ENCODE data around the gene C2CD4B.

Gene C2CD4B

GRCh38 chr15:62208367-62208766, 43.3 kb upstream of the C2CD4B start:
- TF ChIP-seq CTCF (IDR thresholded peaks at IDR 0.05; ENCODE audit: low read length, missing control alignments), result no peak
- H3K4me3 ChIP-seq (replicated peaks; ENCODE audit: low read depth, low read length), result no peak overlapping the region
- no peak for DNase-seq (ENCODE audit: low read depth)

- H3K4me3 ChIP-seq (replicated peaks; ENCODE audit: low read depth, low read length), result no peak overlapping the region
- no peak for DNase-seq (ENCODE audit: low read depth)
- no peak for TF ChIP-seq CTCF (IDR thresholded peaks at IDR 0.05; ENCODE audit: low read length, missing control alignments)
Measured at GRCh38 chr15:62190675-62191074, 25.6 kb upstream of the C2CD4B start.

- DNase-seq (ENCODE audit: low read depth), result no peak
- TF ChIP-seq CTCF (IDR thresholded peaks at IDR 0.05; ENCODE audit: low read length, missing control alignments), result no peak
- H3K4me3 ChIP-seq (replicated peaks; ENCODE audit: low read depth, low read length), result no peak overlapping the region
Measured at GRCh38 chr15:62190274-62190673, 25.2 kb upstream of the C2CD4B start.

GRCh38 chr15:62188744-62189143, 23.7 kb upstream of the C2CD4B start:
- DNase-seq (ENCODE audit: low read depth), result no peak
- no peak overlapping the region for H3K4me3 ChIP-seq (replicated peaks; ENCODE audit: low read depth, low read length)
- no peak for TF ChIP-seq CTCF (IDR thresholded peaks at IDR 0.05; ENCODE audit: low read length, missing control alignments)

GRCh38 chr15:62187910-62188309, 22.8 kb upstream of the C2CD4B start:
- TF ChIP-seq CTCF (IDR thresholded peaks at IDR 0.05; ENCODE audit: low read length, missing control alignments), result no peak
- H3K4me3 ChIP-seq (replicated peaks; ENCODE audit: low read depth, low read length), result no peak overlapping the region
- no peak for DNase-seq (ENCODE audit: low read depth)

DNA sequence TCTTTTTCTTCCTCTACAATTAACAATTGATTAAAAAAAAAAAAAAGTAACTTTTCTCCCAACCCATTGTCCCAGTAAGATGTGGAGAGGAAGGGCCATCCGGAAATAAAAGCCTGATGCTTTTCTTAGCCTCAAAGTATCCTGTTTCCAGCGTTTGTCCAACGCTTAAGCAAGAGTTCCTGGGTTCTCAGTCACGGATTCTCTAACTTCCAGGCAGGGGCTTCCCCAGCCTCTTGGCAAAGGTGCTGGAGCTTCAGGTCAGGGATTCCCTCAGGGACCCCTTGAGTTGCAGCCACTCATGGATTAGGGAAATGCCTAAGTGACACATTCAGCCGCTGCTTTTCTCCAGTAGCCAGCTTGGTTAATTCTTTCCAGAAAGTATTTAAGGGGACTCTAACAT, 22.3 kb upstream of the C2CD4B start:
- no peak overlapping the region for H3K4me3 ChIP-seq (replicated peaks; ENCODE audit: low read depth, low read length)
- no peak for TF ChIP-seq CTCF (IDR thresholded peaks at IDR 0.05; ENCODE audit: low read length, missing control alignments)
- no peak for DNase-seq (ENCODE audit: low read depth)

DNA sequence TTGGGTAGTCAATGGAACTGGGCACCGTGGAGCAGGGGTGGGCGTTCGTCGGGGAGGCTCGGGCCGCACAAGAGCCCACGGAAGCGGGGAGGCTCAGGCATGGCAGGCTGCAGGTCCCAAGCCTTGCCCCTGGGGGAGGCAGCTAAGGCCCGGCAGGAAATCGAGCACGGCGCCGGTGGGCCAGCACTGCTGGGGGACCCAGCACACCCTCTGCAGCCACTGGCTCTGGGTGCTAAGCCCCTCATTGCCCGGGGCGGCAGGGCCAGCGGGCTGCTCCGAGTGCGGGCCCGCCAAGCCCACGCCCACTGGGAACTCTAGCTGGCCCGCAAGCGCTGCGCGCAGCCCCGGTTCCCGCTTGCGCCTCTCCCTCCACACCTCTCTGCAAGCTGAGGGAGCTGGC, 21.5 kb upstream of the C2CD4B start:
- no peak for DNase-seq (ENCODE audit: low read depth)
- no peak for TF ChIP-seq CTCF (IDR thresholded peaks at IDR 0.05; ENCODE audit: low read length, missing control alignments)

More for the DNA sequence above, 21.5 kb upstream of the C2CD4B start:
- H3K4me3 ChIP-seq (replicated peaks; ENCODE audit: low read depth, low read length), result no peak overlapping the region

All from fibroblast of pulmonary artery (primary cell).